Liver (tissue), 9 donors: ENCODE data around the gene EDIL3. TPM values are rescaled to one million over a fixed set of nuclear protein-coding genes. Genes with fewer than 3 reads are reported as not detected.

Experiments
- DNase-seq: peaks from one replicate; pipeline ENCODE4 v3.0.0-alpha.2; 2017; ENCODE audit warnings: low spot score
- H3K27ac ChIP-seq, 2 donors: one replicate each; pipeline ENCODE4 v1.7.0; 2013; ENCODE audit warnings: inconsistent platforms in 2 of 2, low read length in 2 of 2, control low read depth in 1 of 2, low read depth in 1 of 2, mild to moderate bottlenecking in 1 of 2
- H3K27me3 ChIP-seq, 4 donors: one replicate each; pipeline versions ENCODE4 v1.6.1 to v1.7.0; 2013; ENCODE audit warnings: low read length in 3 of 4, inconsistent platforms in 1 of 4, mild to moderate bottlenecking in 1 of 4, moderate library complexity in 1 of 4; ENCODE audit not compliant: control insufficient read depth in 4 of 4, insufficient read depth in 4 of 4
- H3K36me3 ChIP-seq, 4 donors: one replicate each; pipeline versions ENCODE4 v1.6.1 to v1.7.0; 2013; ENCODE audit warnings: low read length in 3 of 4, mild to moderate bottlenecking in 3 of 4, low read depth in 1 of 4, moderate library complexity in 1 of 4; ENCODE audit not compliant: control insufficient read depth in 4 of 4, insufficient read depth in 3 of 4
- H3K4me1 ChIP-seq, 4 donors: one replicate each; pipeline versions ENCODE4 v1.6.1 to v1.7.0; 2013; ENCODE audit warnings: low read length in 3 of 4, mild to moderate bottlenecking in 3 of 4, moderate library complexity in 1 of 4; ENCODE audit not compliant: control insufficient read depth in 4 of 4, insufficient read depth in 4 of 4
- H3K4me3 ChIP-seq, 3 donors: one replicate each; pipeline versions ENCODE4 v1.6.1 to v1.7.0; 2013; ENCODE audit warnings: low read length in 3 of 3, control low read depth in 1 of 3, low read depth in 1 of 3, mild to moderate bottlenecking in 1 of 3
- H3K9ac ChIP-seq, 2 donors: one replicate each; pipeline ENCODE4 v1.7.0; 2013; ENCODE audit warnings: low read length in 2 of 2, mild to moderate bottlenecking in 2 of 2, moderate library complexity in 2 of 2, control low read depth in 1 of 2, low read depth in 1 of 2
- H3K9me3 ChIP-seq, 4 donors: one replicate each; pipeline versions ENCODE4 v1.6.1 to v1.7.0; 2013; ENCODE audit warnings: low read length in 3 of 4; ENCODE audit not compliant: control insufficient read depth in 4 of 4
- ATF3 ChIP-seq: IDR thresholded peaks from 2 replicates; pipeline ENCODE4 v1.6.1; 2016; ENCODE audit warnings: antibody characterized with exemption
- CTCF ChIP-seq: fragments of 150-350 bp; IDR thresholded peaks from 2 replicates; pipeline ENCODE4 v1.5.1; 2017; ENCODE audit warnings: improper control_type of control experiment, low read depth, low read length; ENCODE audit not compliant: missing input control
- FOXA1 ChIP-seq: IDR thresholded peaks from 2 replicates; pipeline ENCODE4 v1.6.1; 2016; ENCODE audit warnings: antibody characterized with exemption
- FOXA2 ChIP-seq: IDR thresholded peaks from 2 replicates; pipeline ENCODE4 v1.6.1; 2016; ENCODE audit warnings: antibody characterized with exemption
- GABPA ChIP-seq, 2 donors: IDR thresholded peaks in 1 of 2; conservative IDR thresholded peaks in 1 of 2; 2 replicates each; pipeline ENCODE4 v1.6.1; 2016; ENCODE audit warnings: antibody characterized with exemption in 2 of 2, mild to moderate bottlenecking in 1 of 2, moderate library complexity in 1 of 2
- HNF4A ChIP-seq, 2 donors: conservative IDR thresholded peaks; 2 replicates each; pipeline ENCODE4 v1.6.1; 2016; ENCODE audit warnings: antibody characterized with exemption in 2 of 2, mild to moderate bottlenecking in 2 of 2
- HNF4G ChIP-seq: IDR thresholded peaks from 2 replicates; pipeline ENCODE4 v1.6.1; 2016; ENCODE audit warnings: antibody characterized with exemption
- JUND ChIP-seq, 2 donors: IDR thresholded peaks; 2 replicates each; pipeline ENCODE4 v1.6.1; 2016; ENCODE audit warnings: antibody characterized with exemption in 2 of 2
- MAX ChIP-seq: IDR thresholded peaks from 2 replicates; pipeline ENCODE4 v1.6.1; 2016; ENCODE audit warnings: antibody characterized with exemption
- NR2F2 ChIP-seq: IDR thresholded peaks from 2 replicates; pipeline ENCODE4 v1.6.1; 2016; ENCODE audit warnings: antibody characterized with exemption
- RAD21 ChIP-seq, 2 donors: IDR thresholded peaks; 2 replicates each; pipeline ENCODE4 v1.6.1; 2016; ENCODE audit warnings: antibody characterized with exemption in 2 of 2, mild to moderate bottlenecking in 2 of 2
- REST ChIP-seq: IDR thresholded peaks from 2 replicates; pipeline ENCODE4 v1.6.1; 2016; ENCODE audit warnings: antibody characterized with exemption, mild to moderate bottlenecking
- RXRA ChIP-seq, 2 donors: IDR thresholded peaks; 2 replicates each; pipeline ENCODE4 v1.6.1; 2017 to 2018; ENCODE audit warnings: antibody characterized with exemption in 2 of 2, mild to moderate bottlenecking in 1 of 2
- SP1 ChIP-seq: IDR thresholded peaks from 2 replicates; pipeline ENCODE4 v1.6.1; 2018; ENCODE audit warnings: antibody characterized with exemption, mild to moderate bottlenecking
- TAF1 ChIP-seq: conservative IDR thresholded peaks from 2 replicates; pipeline ENCODE4 v1.6.1; 2016; ENCODE audit warnings: antibody characterized with exemption, mild to moderate bottlenecking
- ZBTB33 ChIP-seq: IDR thresholded peaks from 2 replicates; pipeline ENCODE4 v1.6.1; 2016; ENCODE audit warnings: antibody characterized with exemption
- WGBS: extraction: QIAGEN DNeasy Blood & Tissue Kit; methylation state at CpG from one replicate; pipeline ENCODE4 v1.1.7; 2013; 5-methylcytosine and 5-hydroxymethylcytosine counted together
- polyA plus RNA-seq, 2 donors: library from polyadenylated mRNA; stranded (reverse) in 1 of 2; unstranded in 1 of 2; fragments of 200-250 nt in 1 of 2; fragments of >200 nt in 1 of 2; fragmentation: Nextera tagmentation in 1 of 2; extraction: Ambion mirVana in 1 of 2; gene quantifications; one replicate each; pipeline versions ENCODE4 v1.2.1 to v1.2.3, GENCODE V29; 2013 to 2015
- total RNA-seq, 2 donors: library from RNA; depleted of rRNA; stranded (reverse); fragments of >200 nt; gene quantifications; one replicate each; pipeline ENCODE4 v1.2.3, GENCODE V29; 2014
- donor health status: healthy.
- donor health status: healthy.
- donor health status: healthy.
- donor health status: healthy.
- donor health status: healthy.

EDIL3 gene
- total and polyA plus RNA-seq, 4 donors: 0.33 to 12.0 (median 0.76) TPM

- H3K9ac ChIP-seq: no peak overlapping the region
- H3K4me1 ChIP-seq: no peaks in the 10 kb centered on the region
- no peak overlapping the region for H3K27ac ChIP-seq
- TF ChIP-seq RXRA (IDR thresholded peaks at IDR 0.05): no peak
- TF ChIP-seq REST: no peak
- no peak for TF ChIP-seq ZBTB33
- TF ChIP-seq SP1: no peak
- TF ChIP-seq HNF4G: no peak
- TF ChIP-seq RAD21 (IDR thresholded peaks at IDR 0.05): no peak
- TF ChIP-seq JUND (IDR thresholded peaks at IDR 0.05): no peak
- TF ChIP-seq GABPA (IDR thresholded peaks at IDR 0.05 in 1 of 2, conservative IDR thresholded peaks at IDR 0.05 in 1 of 2): no peak
- TF ChIP-seq TAF1: no peak
- no peak for TF ChIP-seq FOXA1
- TF ChIP-seq FOXA2: no peak
- TF ChIP-seq MAX: no peak
- TF ChIP-seq HNF4A (conservative IDR thresholded peaks at IDR 0.05): no peak
- no peak for TF ChIP-seq NR2F2
- no peak for TF ChIP-seq ATF3
- no peak for TF ChIP-seq CTCF
- WGBS: 76% methylated on average over 1 of the region's 1 CpG
- H3K9me3 ChIP-seq: no peaks in the 10 kb centered on the region
- H3K36me3 ChIP-seq: no peaks in the 10 kb centered on the region
- DNase-seq: no peak
- H3K4me3 ChIP-seq: no peak overlapping the region
- H3K27me3 ChIP-seq: no peaks in the 10 kb centered on the region
These were observed 182.5 kb downstream of the EDIL3 start for GRCh38 chr5:84202136-84202535.

GRCh38 chr5:84197538-84197937 lies 187.1 kb downstream of the EDIL3 start:
- H3K36me3 ChIP-seq: no peaks in the 10 kb centered on the region
- H3K4me3 ChIP-seq: no peak overlapping the region
- 84% methylated on average over 2 of the region's 2 CpGs for WGBS
- DNase-seq: no peak
- H3K27me3 ChIP-seq: no peaks in the 10 kb centered on the region
- H3K9me3 ChIP-seq: no peaks in the 10 kb centered on the region
- no peak for TF ChIP-seq RXRA (IDR thresholded peaks at IDR 0.05)
- TF ChIP-seq RAD21 (IDR thresholded peaks at IDR 0.05): no peak
- no peak for TF ChIP-seq ATF3
- TF ChIP-seq FOXA1: no peak
- no peak for TF ChIP-seq HNF4G
- no peak for TF ChIP-seq CTCF
- H3K9ac ChIP-seq: no peak overlapping the region
- H3K27ac ChIP-seq: no peak overlapping the region
- H3K4me1 ChIP-seq: no peaks in the 10 kb centered on the region
